GM21737 (cell line): ENCODE results near the gene SLC16A14.
"Not testable (repeated sequence)": the region's sequence is repeated elsewhere in the genome, so short reads cannot be mapped to it uniquely, and the experiment has no call there.

Experiments
- ATAC-seq: cut with Tn5 transposase; IDR thresholded peaks from one replicate; pipeline ENCODE4 v1.9.1; 2021; ENCODE audit warnings: mild to moderate bottlenecking, moderate library complexity; ENCODE audit not compliant: unreplicated experiment

SLC16A14 gene, protein sequence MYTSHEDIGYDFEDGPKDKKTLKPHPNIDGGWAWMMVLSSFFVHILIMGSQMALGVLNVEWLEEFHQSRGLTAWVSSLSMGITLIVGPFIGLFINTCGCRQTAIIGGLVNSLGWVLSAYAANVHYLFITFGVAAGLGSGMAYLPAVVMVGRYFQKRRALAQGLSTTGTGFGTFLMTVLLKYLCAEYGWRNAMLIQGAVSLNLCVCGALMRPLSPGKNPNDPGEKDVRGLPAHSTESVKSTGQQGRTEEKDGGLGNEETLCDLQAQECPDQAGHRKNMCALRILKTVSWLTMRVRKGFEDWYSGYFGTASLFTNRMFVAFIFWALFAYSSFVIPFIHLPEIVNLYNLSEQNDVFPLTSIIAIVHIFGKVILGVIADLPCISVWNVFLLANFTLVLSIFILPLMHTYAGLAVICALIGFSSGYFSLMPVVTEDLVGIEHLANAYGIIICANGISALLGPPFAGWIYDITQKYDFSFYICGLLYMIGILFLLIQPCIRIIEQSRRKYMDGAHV

DNA sequence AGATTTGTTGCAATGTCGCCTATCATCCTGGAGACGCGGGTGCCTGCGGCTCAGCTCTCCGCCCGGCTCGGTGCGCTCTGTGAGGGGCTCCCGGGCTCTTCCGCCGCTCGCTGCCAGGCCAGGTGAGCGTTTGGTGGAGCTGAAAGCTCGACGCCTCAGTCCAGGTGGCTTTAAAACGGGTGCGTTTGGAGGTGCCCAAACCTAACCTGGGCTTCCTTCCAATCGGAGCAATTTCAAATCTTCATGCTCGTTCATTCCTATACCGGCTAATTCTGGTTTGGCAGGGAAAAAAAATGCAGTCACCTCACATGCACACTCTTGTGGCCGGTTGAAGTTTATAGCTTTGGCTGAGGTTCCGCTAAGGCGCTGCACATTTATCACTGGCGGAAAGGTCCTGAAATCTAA is at the start of gene SLC16A14:
Gene SLC16A14, minus strand, starts transcription at position 274 of the 405 bp plus-strand sequence. CDS start 9,572 bp downstream, outside the sequence.
- no peak for ATAC-seq

DNA sequence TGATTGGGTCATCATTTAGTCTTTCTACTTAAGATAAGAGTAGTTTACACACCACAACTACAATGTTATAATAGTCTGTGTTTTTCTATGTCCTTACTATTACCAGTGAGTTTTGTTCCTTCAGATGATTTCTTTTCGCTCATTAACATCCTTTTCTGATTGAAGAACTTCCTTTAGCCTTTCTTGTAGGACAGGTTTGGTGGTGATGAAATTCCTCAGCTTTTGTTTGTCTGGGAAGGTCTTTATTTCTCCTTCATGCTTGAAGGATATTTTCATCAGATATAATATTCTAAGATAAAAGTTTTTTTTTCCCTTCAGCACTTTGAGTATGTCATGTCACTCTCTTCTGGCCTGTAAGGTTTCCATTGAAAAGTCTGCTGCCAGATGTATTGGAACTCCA is 38.0 kb upstream of the SLC16A14 start:
- no peak for ATAC-seq

DNA sequence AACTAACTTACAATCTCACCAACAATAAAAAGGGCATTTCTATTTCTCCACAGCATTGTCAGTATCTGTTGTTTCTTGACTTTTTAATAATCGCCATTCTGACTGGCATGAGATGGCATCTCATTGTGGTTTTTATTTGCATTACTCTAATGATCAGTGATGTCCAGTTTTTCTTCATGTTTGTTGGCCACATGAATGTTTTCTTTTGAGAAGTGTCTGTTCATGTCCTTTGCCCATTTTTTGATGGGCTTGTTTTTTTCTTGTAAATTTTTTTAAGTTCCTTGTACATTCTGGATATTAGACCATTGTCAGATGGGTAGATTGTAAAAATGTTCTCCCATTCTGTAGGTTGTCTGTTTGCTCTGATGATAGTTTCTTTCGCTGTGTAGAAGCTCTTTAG is 33.2 kb upstream of the SLC16A14 start:
- ATAC-seq = not testable (repeated sequence)

DNA sequence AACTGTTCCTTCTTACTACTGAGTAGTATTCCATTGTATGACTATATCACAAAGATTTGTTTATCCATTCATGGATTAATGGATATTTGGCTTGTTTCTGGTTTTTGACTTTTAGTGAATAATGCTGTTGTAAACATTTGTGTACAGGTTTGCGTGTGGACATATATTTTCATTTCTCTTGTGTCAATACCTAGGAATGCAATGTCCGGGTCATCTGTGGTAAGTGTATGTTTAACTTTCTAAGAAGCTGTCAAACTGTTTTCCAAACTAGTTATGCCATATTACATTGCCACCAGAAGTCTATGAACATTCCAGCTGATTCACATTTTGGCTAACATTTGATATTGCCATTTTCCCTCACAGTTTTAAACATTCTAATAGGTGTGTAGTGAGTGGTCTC is 29.1 kb upstream of the SLC16A14 start:
- no peak for ATAC-seq

DNA sequence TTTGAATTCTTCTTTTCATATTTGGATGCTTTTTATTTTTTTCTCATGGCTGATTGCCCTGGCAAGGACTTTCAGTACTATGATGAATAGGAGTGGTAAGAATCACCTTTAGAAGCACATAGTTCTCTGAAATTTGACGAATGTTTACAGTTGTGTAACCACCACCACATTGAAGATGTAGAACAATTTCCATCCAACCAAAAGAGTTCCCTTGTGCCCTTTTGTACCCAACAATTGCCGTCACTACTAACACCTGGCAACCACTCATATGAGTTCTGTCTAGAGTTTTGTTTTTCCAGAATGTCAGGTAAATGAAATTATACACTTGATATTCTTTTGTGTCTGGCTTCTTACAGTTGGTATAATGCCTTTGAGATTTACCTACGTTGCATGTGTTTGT is 28.7 kb upstream of the SLC16A14 start:
- no peak for ATAC-seq

DNA sequence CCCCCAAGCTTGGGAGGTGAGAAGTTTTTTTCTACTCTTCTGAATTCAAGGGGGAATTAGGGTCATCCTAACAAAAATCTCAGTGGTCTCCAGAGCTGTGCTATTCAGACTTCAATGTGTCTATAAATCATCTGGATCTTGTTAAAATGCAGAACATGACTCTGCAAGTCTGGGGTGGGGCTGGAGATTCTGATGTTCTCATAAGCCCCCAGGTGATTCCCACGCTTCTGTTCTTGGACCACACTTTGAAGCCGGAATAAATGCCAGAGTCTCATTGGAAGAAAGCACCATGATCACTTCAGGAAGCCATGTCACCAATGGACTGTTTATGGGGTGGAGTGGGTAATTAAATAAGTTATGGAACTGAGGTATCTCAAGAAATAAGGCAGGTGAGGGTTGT is 22.2 kb upstream of the SLC16A14 start:
- ATAC-seq = no peak

DNA sequence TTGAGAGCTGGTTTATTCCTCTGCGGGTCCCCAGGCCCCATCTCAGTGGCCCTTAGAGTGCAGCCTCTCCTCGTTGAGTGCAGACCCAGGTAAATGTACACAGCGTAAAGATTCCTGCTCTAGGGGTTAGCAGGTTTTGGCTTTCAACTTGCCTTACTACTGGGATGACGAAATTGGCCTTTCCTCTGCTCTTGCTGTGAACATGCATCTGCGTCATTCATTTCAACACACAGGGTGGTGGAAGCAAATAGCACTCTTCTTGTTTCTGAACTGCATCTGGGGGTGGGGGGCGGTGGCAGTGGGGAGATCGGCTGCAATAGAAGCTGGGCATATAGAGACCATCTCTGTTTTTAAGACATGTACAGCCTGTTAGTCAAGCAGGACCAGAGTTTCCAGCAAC is 16.5 kb upstream of the SLC16A14 start:
- ATAC-seq = no peak

DNA sequence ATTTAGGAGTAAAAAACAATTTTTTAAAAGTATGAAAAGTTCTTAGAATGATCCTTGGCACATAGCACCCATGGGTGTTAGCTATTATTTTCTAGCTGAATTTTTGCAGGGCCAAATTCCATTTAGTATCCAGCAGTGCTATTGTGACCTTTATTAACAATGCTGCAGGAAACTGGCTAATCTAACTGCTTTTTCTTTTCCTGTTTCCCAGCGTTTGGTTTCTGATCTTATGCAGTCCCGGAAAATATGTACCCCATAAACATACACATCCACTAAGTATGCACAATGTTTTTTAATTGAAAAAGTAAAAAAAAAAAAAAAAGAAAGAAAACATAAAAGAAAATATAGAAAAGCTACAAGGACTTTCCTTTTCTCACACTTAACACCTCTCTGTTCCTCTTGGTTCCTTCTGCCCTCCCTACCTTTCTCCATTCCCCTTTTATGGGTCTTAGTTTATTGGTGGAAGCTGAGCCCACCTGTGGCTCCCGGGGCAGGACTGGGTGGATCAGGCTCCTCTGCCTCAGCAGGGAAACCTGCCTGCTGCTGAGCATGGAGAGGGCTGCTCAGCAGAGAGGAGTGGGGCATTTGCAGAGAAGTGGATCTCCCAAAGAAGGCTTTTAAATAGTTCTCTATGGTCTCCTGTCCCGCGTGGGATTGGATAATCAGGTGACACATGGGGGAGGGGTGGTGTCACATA is 9.3 kb upstream of the SLC16A14 start:
- ATAC-seq = no peak

DNA sequence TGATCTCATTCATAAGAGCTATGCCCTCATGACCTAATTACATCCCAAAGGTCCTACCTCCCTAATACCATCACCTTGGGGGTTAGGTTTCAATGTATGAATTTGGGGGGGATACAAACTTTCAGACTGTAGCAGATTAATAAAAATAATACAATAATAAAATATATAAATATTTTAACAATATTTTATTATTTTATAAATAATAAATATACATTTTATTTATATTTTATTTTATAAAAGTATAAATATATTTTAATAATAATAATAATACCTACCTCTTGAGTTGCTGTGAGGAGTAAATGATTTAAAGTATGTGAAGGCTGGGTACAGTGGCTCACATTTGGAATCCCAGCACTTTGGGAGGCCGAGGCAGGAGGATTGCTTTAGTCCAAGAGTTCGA is 8.1 kb upstream of the SLC16A14 start:
- no peak for ATAC-seq

DNA sequence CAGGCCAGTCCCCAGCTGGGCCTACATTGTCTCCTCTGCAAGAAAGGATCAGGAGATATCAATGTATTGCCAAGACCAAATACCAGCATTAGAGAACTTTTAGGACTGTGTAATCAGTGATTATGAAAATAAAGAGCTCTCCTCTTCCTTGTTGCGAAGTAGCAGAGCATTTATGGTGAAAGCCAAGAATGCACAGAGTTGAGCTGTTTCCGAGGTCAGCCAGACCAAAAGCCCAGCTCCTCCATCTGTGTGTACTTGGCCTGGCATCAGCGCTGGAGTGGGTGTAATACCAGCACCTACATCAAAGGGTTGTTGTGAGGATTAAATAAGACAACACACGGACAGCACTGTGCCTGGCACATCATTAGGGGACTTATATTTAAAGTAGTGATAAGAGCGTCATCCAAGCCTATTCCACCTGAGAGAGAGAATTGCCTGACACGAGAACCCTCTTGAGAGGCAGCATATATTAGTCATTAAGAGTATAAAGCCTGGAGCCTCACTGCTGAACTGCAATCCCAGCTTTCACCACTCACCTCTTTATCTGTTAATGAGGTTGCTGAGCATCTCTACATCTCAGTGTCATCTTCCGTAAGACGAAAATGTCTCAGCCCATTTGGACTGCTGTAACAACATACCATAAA is 7.4 kb upstream of the SLC16A14 start:
- ATAC-seq = no peak

DNA sequence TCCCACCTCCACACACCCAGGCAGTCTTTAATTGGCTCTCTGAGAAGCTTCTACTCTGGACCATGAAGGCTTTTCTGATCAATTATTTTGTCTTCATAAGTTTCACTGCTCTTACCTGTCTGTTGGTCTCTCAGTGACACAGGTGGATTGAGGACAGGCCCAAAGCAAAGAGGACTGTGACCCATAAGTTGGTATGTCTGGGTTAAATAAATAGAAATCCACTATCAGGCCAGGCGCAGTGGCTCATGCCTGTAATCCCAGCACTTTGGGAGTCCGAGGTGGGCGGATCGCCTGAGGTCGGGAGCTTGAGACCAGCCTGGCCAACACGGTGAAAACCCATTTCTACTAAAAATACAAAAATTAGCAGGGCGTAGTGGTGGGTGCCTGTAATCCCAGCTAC is 2.7 kb upstream of the SLC16A14 start:
- ATAC-seq = no peak

DNA sequence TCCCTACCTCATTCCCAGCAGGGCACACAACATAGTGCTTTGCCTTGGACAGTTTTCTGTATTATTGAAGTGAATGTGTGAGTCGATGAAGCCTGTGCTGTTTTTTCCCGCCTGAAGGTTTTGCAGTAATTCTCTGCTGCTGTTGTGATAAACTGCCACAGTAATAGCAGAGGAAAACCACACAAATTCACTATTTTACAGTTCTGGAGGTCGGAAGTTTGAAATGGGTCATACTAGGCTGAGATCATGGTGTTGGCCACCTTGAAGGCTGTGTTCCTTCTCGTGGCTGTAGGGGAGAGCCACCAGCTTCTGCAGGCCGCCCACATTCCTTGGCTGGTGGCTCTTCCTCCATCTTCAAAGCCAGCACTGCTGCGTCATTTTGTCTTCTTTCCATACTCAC is 678 bp upstream of the SLC16A14 start:
- no peak for ATAC-seq

DNA sequence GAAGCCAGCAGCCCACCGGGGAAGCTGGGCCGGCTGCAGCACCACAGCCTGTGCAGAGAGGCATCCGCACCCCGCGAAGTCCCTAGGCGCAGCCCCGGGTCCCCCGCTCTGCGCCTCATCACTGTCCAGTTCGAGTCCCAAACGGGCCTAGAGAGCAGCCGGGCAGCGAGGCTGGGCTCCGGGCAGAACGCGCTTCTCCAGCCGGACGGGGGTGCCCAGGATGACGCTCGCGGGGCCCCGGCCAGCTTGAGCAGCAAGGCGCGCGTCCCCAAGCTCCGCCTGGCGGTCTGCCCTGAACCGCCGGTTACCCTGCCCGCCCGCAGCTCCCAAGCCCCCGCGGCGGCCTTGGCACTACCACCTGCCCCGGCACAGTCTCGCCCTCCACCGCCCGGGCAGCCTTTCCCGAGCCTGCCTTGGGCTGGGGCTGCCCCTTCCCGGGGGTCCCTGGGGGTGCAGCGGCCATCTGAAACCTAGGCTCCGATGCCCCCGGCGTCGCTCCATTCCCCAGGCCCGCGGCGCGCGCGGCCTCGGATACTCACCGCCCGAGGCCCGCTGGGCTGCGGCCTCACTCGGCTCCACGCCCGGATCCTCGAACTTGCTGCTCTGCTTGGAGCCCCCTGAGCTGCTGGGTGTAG is 591 bp downstream of the SLC16A14 start:
- ATAC-seq = no peak

DNA sequence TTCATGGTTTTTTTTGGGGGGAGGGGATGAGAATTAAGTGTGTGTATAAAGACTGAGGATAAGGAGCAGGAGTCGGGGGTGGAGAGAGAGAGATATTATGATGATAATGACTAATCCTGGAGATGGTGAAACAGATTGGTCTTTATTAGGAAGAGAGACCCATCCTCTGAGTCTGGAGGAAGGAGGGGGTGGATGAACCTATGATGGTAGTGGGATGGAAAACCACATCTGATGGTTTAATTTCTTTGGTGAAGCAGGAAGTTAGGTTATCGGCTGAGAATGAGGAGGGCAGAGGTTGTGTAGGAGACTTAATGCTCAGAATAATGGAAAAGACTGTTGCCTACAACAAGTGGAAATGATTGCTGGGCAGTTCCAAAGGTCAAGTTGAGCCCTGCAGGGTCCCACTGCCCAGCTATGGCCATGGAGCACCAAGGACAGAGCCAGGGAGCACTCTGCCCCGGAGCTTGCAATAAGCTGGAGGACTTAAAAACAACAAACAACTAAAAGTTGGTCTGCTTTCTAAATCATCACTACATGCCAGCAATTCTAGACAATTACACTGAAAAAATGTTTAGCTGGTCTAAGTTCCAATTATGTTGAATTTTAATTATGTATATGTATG is 7.9 kb downstream of the SLC16A14 start:
- no peak for ATAC-seq

DNA sequence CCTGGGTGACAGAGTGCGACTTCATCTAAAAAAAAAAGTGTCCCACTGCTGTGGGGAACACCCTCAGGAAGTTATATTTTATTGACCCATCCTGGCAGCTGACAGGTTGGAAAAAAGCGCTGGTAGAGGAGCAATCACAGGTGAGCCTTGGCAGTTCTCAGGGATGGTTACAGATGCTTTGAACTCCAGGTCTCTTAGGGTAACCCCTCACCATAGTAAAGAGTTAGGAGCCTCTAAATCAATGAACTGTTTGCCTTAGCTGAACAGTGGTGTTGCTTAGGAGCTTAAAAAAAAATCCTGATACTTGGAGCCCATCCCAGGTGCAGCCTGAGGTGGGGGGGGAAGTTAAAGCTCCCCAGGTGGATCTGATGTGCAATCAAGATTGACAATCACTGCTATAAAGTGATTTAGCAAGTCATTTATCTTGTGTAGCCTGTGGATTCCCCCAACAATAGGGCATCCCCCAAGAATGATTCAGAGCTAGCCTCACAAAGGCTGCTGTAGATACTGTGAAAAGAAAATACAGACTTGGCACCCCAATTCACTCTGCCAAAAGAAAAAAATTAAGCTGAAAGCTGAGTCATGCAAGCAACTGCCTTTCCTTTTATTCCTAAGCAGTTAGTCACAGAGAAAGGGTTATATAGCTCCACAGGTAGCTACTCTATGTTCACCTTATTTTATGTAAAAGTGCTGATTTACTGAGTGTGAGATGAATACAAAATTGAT is 14.8 kb downstream of the SLC16A14 start:
- no peak for ATAC-seq

DNA sequence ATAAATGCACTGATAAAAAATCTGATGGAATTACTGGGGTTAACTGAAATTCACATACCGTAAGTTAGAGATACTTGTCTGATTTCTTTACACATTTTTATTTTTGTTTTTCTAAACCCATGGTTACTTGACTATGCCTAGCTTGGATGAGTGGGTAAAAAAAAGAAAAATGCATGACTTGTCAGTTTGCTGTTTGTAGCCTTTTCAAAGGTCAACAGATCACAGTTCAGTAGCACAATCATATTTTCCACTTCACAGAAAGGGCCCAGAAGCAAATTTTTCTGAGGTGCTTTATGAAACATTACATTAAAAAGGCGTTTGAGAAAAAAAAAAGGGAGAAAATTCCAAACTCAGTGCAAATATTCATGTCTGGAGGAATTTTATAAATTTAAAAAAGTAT is 16.4 kb downstream of the SLC16A14 start:
- ATAC-seq = no peak

DNA sequence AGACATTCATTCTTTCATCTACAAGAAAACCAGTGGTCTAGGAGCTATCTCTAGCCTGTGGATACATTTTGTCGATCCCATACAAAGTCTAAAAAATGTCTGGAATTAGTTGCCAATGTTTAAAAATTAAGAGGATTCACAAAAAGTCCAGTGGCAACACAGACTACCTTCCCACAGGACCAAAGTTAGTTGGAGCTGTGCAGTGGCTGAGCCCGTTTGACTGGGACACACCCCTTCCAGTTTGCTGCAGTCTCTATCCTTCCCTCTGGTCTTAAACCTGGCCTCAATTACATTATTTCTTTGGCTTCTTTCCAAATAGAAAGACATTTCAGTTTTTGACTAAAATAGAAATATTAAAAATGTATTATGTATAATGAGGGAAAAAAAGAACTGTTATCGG is 18.6 kb downstream of the SLC16A14 start:
- ATAC-seq = no peak

DNA sequence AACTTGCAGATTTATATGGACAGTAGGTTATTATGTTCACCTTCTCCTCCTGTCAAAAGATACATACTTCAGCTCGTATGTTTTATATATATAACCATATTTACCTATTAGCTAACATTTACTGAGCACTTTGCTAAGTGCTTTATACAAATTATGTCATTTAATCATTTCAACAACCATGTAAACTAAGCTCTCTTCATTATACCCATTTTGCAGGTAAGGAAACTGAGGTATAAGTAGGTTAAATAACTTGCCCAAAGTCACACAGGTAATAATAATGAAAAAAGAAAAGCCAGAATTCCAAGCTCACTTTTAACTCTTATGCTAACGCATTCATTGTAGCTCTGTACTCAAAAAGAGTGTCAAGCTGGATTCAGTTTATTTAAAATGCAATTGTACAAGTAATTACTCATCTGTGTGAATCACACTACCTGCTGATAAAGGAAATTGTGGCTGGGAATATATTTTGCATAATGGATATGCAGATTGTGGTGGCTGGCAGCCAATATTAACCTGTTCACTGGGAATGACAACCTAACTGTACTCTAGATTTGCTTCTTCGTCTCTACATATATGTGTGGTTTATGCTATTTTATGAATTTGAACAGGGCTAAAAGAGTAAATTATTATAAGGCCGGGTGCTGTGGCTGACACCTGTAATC is 20.6 kb downstream of the SLC16A14 start:
- no peak for ATAC-seq

DNA sequence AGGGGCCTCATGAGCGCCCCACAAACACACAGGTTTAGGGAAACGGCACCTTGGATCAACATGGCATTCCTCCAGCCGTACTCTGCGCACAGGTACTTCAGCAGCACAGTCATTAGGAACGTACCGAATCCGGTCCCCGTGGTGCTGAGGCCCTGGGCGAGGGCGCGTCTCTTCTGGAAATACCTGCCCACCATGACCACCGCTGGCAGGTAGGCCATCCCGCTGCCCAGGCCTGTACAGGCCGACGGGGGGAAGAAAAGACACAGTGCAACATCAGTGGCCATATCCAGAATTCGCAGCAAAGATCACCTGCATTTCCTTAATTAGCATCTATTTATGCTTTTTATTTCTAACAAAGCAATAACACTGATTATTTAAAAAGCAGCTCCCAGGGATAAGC is 22.2 kb downstream of the SLC16A14 start:
- ATAC-seq = no peak

DNA sequence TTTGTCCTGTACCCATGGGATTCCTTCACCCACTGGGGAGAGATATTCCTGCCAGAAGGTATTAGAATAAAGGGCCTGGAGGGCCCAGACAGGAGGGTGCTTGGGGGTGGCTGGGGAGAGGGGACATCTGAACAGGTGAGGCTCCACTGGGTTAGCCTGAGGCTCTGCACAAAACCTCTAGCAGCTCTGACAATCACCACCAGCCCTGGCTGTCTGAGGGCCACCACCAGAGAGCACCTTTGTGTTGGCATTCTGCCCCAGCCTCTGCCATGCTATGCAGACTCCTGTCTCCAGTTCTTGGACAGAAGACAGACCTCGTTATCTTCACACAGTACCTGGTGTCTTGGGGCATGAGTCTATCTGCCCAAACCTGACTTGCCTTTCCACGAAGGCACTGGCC is 25.3 kb downstream of the SLC16A14 start:
- no peak for ATAC-seq
